RWPE2 (cell line): ENCODE results near the gene FAM110D.
A peak's percentile ranks its signal among the peaks of the same experiment; 100 is the strongest.

Source experiments
- ATAC-seq: fragments of 200-7000 bp; cut with Tn5 transposase; 3 replicates; pipeline ENCODE4 v1.9.1; 2021; ENCODE audit warnings: low read depth
- DNase-seq: peaks from one replicate; pipeline ENCODE4 v3.0.0-alpha.2; 2020; ENCODE audit warnings: low spot score
- H3K27ac ChIP-seq: fragments of 450-650 bp; 2 replicates; pipeline ENCODE4 v1.5.1; 2017; ENCODE audit warnings: mild to moderate bottlenecking; ENCODE audit not compliant: poor library complexity, severe bottlenecking
- H3K27me3 ChIP-seq: fragments of 250-450 bp; sonication (Bioruptor Pico); 2 replicates; pipeline ENCODE4 v1.5.1; 2021; ENCODE audit warnings: mild to moderate bottlenecking, moderate library complexity; ENCODE audit not compliant: insufficient read depth, poor library complexity, severe bottlenecking
- H3K36me3 ChIP-seq: fragments of 250-450 bp; sonication (Bioruptor Pico); 2 replicates; pipeline ENCODE4 v1.5.1; 2020; ENCODE audit warnings: low read depth, mild to moderate bottlenecking, moderate library complexity
- H3K4me1 ChIP-seq: fragments of 250-450 bp; sonication (Bioruptor Pico); 2 replicates; pipeline ENCODE4 v1.5.1; 2021; ENCODE audit warnings: mild to moderate bottlenecking, moderate library complexity; ENCODE audit not compliant: insufficient read depth, poor library complexity, severe bottlenecking
- H3K4me3 ChIP-seq: fragments of 250-450 bp; sonication (Bioruptor Pico); 2 replicates; pipeline ENCODE4 v1.5.1; 2021; ENCODE audit warnings: mild to moderate bottlenecking, moderate library complexity; ENCODE audit not compliant: severe bottlenecking
- H3K9me3 ChIP-seq: fragments of 250-450 bp; sonication (Bioruptor Pico); 2 replicates; pipeline ENCODE4 v1.5.1; 2021; ENCODE audit warnings: mild to moderate bottlenecking, moderate library complexity; ENCODE audit not compliant: severe bottlenecking
- TF ChIP-seq, protein P1 (sequence below): fragments of 450-650 bp; IDR thresholded peaks from one replicate; pipeline ENCODE4 v1.5.1; 2017; ENCODE audit warnings: mild to moderate bottlenecking, moderate library complexity; ENCODE audit not compliant: poor library complexity, severe bottlenecking

The FAM110D gene

DNA sequence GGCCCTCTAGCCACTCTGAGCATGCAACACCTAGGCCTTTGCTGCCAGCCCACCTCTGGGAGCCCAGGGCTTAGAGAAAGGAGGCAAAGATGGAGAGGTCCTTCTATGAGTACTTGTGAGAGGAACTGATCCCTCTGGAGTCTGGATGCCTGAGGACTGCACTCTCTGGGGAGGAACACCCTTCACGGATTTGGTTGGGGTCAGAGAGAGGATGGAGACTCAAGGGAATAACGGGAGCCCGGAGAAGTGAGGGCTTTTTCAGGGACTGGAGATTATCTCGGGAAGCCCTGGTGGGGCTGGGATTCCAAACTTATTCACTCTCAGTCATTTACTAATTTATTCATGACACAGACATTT is 10.3 kb downstream of the FAM110D start:
- Histone ChIP-seq H3K27me3 (no peaks in the 10 kb centered on the region), H3K4me3 (peak overlapping the region; percentile 72), H3K4me1 (no peaks in the 10 kb centered on the region), H3K27ac (no peak overlapping the region), H3K36me3 (no peaks in the 10 kb centered on the region), H3K9me3 (no peaks in the 10 kb centered on the region)
- DNase-seq (no peak), ATAC-seq (no peak)
- TF ChIP-seq, protein P1, sequence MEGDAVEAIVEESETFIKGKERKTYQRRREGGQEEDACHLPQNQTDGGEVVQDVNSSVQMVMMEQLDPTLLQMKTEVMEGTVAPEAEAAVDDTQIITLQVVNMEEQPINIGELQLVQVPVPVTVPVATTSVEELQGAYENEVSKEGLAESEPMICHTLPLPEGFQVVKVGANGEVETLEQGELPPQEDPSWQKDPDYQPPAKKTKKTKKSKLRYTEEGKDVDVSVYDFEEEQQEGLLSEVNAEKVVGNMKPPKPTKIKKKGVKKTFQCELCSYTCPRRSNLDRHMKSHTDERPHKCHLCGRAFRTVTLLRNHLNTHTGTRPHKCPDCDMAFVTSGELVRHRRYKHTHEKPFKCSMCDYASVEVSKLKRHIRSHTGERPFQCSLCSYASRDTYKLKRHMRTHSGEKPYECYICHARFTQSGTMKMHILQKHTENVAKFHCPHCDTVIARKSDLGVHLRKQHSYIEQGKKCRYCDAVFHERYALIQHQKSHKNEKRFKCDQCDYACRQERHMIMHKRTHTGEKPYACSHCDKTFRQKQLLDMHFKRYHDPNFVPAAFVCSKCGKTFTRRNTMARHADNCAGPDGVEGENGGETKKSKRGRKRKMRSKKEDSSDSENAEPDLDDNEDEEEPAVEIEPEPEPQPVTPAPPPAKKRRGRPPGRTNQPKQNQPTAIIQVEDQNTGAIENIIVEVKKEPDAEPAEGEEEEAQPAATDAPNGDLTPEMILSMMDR = no peak

DNA sequence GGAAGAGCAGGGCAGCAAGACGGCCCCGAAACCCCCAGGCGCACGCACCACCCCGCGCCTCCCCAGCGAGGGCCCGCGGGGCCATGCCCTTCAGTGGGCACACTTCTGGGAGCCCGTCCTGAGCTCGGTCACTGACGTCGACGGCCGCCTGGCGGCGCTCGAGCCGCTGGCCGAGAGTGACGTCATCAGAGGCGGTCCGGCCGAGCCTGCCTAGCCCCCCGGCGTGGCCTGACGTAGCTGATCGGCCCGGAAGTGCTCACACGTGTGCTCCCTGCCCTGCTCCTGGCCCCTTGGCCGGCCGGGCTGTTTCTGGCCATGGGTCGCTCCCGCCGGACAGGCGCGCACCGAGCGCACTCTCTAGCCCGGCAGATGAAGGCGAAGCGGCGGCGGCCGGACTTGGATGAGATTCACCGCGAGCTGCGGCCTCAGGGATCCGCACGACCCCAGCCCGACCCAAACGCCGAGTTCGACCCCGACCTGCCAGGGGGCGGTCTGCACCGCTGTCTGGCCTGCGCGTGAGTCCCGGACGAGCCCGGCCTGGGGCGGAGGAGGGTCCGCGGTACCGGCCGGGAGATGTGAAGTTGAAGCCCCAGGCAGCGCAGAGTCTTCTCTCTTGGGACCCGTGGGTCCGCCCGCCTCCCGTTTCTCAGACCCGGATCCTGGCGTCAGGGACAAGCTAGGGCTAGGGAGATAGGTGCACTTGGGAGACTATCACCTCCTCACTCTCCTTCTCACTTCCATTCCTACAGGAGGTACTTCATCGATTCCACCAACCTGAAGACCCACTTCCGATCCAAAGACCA is 11.0 kb downstream of the FAM110D start, which contains the start of gene ZNF593:
Gene ZNF593, plus strand, starts transcription at position 240 of the 803 bp plus-strand sequence. Its CDS starts 76 bp downstream, at position 316.
- Histone ChIP-seq H3K4me1 (no peaks in the 10 kb centered on the region), H3K27me3 (no peaks in the 10 kb centered on the region), H3K9me3 (no peaks in the 10 kb centered on the region), H3K27ac (peak within 1 kb of the TSS; percentile 8), H3K4me3 (peak within 1 kb of the TSS; percentile 72), H3K36me3 (no peaks in the 10 kb centered on the region)
- ATAC-seq (peak; percentile 88), DNase-seq (peak; percentile 89)
- TF ChIP-seq, protein P1 = peak; percentile 95

DNA sequence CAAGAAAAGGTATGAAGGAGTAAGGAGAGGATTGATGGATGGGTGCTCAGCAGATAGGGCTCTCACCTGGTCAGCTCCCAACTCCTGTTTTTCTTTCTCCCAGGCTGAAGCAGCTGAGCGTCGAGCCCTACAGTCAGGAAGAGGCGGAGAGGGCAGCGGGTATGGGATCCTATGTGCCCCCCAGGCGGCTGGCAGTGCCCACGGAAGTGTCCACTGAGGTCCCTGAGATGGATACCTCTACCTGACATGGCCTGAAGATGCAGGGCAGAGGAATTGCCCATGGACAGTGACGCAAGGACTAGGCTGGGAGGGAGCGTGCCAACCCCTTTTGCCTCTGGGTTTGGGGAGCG is 11.6 kb downstream of the FAM110D start:
- 0 out of 3 replicates have a peak, but pooled peaks have one; percentile 2 for ATAC-seq

DNA sequence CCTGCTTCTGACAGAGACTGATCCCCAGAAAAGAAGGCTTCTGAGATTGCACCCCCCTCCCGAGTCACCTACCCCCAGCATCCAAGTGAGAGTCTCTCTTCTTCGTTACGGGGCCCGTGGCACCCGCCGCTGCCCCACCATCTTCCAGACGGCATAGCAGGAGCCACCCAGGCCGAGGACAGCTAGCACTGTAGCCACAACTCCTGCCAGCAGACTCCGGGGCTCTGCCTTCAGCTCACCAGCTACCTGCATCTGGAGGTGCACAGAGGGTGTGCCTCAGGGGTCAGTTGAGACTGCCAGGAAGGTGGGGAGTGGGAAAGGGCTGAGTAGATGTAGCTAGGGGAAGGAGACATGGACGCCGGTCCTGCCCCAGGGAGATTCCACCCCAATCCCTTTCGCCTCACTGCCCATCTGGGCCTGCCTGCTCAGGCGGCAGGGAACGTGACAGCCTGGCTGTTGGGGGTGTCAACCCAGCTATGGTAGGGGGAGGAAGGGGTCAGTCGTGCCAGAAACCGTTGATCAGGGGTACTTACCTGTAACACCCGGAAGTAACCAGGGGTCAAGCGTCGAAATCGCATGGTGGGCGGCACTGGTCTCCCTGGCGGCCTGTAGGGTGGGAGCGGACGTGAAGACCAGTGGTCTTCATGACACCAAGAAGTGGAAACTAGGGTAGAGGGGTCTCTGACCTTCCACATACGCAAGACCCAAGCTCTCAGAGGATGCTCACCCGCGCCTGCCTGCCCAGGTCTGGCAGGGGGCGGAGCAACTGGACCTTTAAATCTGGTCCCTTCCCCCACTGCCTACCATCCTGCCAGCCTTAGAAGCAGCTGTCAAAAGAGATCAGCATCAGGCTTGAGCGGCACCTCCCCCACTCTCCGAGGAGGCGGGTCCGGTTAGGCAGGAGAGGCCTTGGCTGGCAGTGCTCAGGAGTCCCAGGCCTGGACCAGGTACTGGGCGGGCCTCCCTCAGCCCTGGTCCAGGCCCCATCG is 12.5 kb downstream of the FAM110D start, which contains the start of gene ZNF593OS:
Gene ZNF593OS, minus strand, starts transcription at position 749 of the 989 bp plus-strand sequence. Its CDS starts 171 bp downstream, at position 578.
- no peaks in the 10 kb centered on the region for H3K9me3 ChIP-seq
- ATAC-seq (no peak), DNase-seq (no peak)
- H3K27ac ChIP-seq = no peak within 1 kb of the TSS
- no peaks in the 10 kb centered on the region for H3K27me3 ChIP-seq
- TF ChIP-seq, protein P1 = no peak
- no peaks in the 10 kb centered on the region for H3K36me3 ChIP-seq
- H3K4me1 ChIP-seq = no peaks in the 10 kb centered on the region
- H3K4me3 ChIP-seq = peak within 1 kb of the TSS; percentile 72

More for the DNA sequence above, 11.6 kb downstream of the FAM110D start:
- Histone ChIP-seq H3K27ac (peak overlapping the region; percentile 8), H3K27me3 (no peaks in the 10 kb centered on the region), H3K9me3 (no peaks in the 10 kb centered on the region), H3K4me1 (no peaks in the 10 kb centered on the region), H3K36me3 (no peaks in the 10 kb centered on the region), H3K4me3 (peak overlapping the region; percentile 72)
- DNase-seq = no peak
- TF ChIP-seq, protein P1 = no peak
